Measurements from ENCODE around the gene CCDC185.

Gene CCDC185

GRCh38 chr1:223411710-223412109 is 18.5 kb downstream of the CCDC185 start:
- TF ChIP-seq CTCF (IDR thresholded peaks at IDR 0.05), result no peak

GRCh38 chr1:223413216-223413615 is 20.0 kb downstream of the CCDC185 start:
- TF ChIP-seq CTCF (IDR thresholded peaks at IDR 0.05), result no peak

- TF ChIP-seq CTCF (IDR thresholded peaks at IDR 0.05), result no peak
Observed at GRCh38 chr1:223417444-223417843, 24.2 kb downstream of the CCDC185 start.

GRCh38 chr1:223417903-223418663 is 24.9 kb downstream of the CCDC185 start:
- no peak for TF ChIP-seq CTCF (IDR thresholded peaks at IDR 0.05)

- TF ChIP-seq CTCF (IDR thresholded peaks at IDR 0.05), result no peak
Observed at GRCh38 chr1:223419115-223419514, 25.9 kb downstream of the CCDC185 start.

GRCh38 chr1:223419561-223419960 is 26.3 kb downstream of the CCDC185 start:
- TF ChIP-seq CTCF (IDR thresholded peaks at IDR 0.05), result no peak

GRCh38 chr1:223421025-223421424 is 27.8 kb downstream of the CCDC185 start:
- no peak for TF ChIP-seq CTCF (IDR thresholded peaks at IDR 0.05)

- TF ChIP-seq CTCF (IDR thresholded peaks at IDR 0.05), result no peak
Observed at GRCh38 chr1:223421676-223422075, 28.5 kb downstream of the CCDC185 start.
